Measurements from ENCODE around the gene IRF1. TPM values are rescaled to one million over a fixed set of nuclear protein-coding genes. Genes with fewer than 3 reads are reported as not detected.

Gene IRF1
- total RNA-seq, 1 donor from 2014 or later, result 33.0 TPM

DNA sequence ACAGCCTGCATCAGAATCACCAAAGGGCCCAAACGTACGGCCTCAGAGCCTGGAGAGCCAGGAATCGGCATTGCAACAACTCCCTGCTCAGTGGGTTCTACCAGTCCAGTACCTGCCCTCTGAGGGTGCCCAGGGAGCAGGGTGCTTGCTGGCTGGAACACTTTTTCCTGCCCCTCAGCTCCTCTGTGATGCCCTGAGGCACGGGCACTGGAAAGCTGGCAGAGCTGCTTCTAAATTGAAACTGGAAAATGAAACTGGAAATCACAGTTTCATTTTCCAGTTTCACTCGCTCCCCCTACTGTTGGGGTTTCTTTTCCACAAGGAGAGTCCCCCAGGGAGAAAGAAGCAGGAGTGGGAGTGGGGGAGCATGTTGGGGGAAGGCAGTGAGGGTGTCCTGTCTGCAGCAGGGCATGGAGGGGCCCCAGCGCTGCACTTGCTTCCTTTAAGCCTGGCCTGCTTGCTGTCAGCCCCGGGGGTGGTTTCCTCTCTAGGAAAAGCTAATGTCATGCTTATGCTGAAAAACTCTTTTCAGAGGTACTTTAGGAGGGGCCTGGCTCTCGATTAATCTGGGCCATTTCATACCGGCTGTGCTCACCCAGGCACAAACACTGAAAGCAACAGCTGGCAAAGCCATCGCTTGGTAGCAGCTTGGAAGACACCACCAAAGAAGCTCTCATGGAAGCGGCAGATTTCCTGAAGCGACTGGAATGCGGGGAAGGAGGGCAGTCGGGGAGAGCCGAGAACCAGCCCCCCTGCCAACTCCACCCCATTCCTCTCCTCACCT lies 26.2 kb downstream of the IRF1 start:
- TF ChIP-seq, protein P1, sequence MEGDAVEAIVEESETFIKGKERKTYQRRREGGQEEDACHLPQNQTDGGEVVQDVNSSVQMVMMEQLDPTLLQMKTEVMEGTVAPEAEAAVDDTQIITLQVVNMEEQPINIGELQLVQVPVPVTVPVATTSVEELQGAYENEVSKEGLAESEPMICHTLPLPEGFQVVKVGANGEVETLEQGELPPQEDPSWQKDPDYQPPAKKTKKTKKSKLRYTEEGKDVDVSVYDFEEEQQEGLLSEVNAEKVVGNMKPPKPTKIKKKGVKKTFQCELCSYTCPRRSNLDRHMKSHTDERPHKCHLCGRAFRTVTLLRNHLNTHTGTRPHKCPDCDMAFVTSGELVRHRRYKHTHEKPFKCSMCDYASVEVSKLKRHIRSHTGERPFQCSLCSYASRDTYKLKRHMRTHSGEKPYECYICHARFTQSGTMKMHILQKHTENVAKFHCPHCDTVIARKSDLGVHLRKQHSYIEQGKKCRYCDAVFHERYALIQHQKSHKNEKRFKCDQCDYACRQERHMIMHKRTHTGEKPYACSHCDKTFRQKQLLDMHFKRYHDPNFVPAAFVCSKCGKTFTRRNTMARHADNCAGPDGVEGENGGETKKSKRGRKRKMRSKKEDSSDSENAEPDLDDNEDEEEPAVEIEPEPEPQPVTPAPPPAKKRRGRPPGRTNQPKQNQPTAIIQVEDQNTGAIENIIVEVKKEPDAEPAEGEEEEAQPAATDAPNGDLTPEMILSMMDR (conservative IDR thresholded peaks at IDR 0.05; ENCODE audit: low read depth, low read length), result peak; percentile 36
- peak overlapping the region; percentile 23 for H3K4me3 ChIP-seq (ENCODE audit: low read depth, low read length)
- no peak for DNase-seq (ENCODE audit: low read depth)

DNA sequence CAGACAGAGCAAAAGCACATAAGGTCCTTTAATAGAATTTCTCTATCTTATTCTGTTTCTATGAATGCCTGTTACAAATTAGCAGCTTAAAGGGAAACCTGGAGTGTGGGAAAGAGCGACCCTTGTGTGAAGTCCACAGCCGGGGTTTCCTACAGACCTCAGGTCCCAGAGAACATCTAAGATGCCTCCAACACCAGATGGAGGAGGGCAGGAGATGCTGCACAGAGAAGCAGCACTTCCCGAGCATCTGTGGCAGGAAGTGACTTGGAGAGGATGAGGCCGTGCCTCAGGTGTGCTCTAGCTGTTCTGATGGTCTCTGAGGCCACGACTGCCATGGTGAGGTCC lies 26.8 kb downstream of the IRF1 start:
- no peak for DNase-seq (ENCODE audit: low read depth)
- TF ChIP-seq, protein P1 (conservative IDR thresholded peaks at IDR 0.05; ENCODE audit: low read depth, low read length), result no peak
- no peak overlapping the region for H3K4me3 ChIP-seq (ENCODE audit: low read depth, low read length)

DNA sequence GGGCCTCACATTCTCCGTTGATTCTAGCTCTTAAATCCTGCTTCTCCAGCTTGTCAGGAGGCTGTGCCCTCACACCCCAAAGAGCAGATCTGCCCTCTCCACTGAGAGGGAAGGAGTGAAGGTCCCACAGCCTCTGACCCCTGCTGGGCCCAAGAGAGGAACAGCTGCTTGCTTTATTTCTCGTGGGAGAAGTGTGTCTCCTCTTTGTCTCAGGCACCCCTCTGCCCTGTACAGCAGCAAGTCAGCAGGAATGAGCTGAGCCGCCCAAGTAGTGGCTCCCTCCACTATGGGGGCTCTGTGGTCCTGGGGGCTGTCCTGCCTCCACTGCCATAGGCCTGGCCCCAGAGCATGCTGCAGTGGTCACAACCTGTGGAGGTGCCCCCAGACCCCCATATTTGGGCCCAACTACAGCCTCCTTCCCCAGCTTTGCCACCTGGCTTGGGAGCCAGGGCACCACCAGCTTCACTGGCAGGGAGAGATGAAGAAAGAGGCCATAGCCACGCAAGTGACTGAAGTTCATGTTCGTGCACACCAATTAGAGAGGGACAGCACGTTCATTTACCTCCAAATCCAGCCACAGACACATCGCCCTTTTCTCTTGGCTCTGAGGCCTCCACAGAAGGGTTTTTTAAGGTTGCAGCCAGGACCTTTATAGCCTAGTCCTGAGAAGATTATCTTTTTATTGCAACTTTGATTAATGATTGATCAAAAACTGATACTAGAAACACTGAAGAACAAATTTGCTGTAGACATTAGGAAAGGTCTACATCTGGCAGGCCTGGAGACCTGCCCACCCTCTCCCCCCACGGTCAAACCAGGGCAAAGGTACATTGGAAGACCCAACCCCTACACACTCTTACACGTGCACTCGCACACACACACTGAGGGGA lies 27.5 kb downstream of the IRF1 start:
- no peak for DNase-seq (ENCODE audit: low read depth)
- TF ChIP-seq, protein P1 (conservative IDR thresholded peaks at IDR 0.05; ENCODE audit: low read depth, low read length), result no peak
- H3K4me3 ChIP-seq (ENCODE audit: low read depth, low read length), result no peak overlapping the region

DNA sequence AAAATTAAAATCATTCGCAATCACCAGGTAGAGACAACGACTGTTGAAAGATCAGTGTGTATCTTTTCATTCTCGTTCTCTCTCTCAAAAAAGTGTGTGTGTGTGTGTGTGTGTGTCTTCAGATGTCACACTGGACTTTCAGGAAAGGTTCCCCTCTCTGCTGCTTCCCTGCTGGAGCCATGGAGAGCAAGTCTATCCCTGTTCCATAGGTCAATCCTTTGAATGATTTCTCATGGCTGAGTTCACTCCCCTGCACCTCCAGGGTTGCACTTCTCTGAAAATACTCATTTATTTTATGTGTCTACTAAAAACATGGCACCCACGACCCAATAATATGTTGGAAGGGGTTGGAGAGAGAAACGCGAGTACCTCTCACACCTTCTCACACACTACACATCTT lies 28.2 kb downstream of the IRF1 start:
- no peak for DNase-seq (ENCODE audit: low read depth)
- TF ChIP-seq, protein P1 (conservative IDR thresholded peaks at IDR 0.05; ENCODE audit: low read depth, low read length), result no peak

DNA sequence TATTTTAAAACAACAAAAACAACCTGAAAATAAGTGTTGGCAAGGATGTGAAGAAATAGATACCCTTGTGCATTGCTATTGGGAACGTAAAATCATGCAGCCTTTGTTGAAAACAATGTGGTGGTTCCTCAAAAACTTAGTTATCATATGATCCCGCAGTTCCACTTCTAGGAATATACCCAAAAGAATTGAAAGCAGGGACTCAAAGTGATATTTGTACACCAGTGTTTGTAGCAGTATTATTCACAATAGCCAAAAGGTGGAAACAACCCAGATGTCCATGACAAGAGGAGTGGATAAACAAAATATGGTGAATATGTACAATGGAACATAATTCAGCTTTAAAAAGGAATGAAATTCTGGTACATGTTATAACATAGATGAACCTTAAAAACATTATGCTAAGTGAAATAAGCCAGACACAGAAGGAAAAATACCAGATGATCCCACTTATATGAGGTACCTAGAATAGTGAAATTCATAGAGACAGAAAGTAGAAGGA lies 29.0 kb downstream of the IRF1 start:
- no peak overlapping the region for H3K4me3 ChIP-seq (ENCODE audit: low read depth, low read length)
- no peak for DNase-seq (ENCODE audit: low read depth)
- TF ChIP-seq, protein P1 (conservative IDR thresholded peaks at IDR 0.05; ENCODE audit: low read depth, low read length), result no peak

More for the DNA sequence above, 28.2 kb downstream of the IRF1 start:
- H3K4me3 ChIP-seq (ENCODE audit: low read depth, low read length), result no peak overlapping the region

DNA sequence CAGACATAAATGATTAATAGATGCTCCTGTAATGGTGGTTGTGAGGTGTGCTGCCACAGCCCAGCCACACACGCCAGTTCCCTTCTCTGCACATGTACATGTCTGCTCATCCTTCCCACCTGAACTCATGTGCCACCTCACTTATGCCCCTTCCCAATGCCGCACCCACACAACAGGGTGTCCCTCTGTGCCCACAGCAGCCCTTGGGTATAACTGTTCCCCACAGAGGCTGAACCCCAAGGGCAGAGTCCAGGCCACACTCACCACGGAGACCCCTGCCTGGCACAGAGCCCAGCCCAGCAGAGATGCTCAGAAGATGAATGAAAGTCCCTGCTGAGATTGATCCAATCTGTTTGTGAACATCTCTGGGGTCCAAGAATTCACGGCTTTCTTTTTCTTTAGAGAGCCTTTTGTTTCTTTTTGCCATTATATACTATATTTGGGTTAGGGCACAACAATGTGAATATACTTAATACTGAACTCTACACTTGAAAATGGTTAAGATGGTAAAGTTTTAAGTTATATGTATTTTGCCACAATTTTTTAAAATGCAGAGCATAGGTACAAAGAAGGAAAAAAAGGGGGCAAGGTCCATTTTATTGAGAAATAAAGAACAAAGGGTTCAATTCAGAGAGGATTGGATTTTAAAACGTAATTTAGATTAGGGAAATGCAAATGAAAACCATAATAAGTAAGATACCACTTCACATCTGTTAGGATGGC lies 29.6 kb downstream of the IRF1 start:
- no peak overlapping the region for H3K4me3 ChIP-seq (ENCODE audit: low read depth, low read length)
- TF ChIP-seq, protein P1 (conservative IDR thresholded peaks at IDR 0.05; ENCODE audit: low read depth, low read length), result no peak
- no peak for DNase-seq (ENCODE audit: low read depth)
